ENCODE data around the gene DDX24. TPM values are rescaled to one million over a fixed set of nuclear protein-coding genes. Genes with fewer than 3 reads are reported as not detected.
"Not testable (repeated sequence)": the region's sequence is repeated elsewhere in the genome, so short reads cannot be mapped to it uniquely, and the experiment has no call there.

The DDX24 gene
- total RNA-seq, 2 donors from 2014 or later, result 478 to 531 TPM

DNA sequence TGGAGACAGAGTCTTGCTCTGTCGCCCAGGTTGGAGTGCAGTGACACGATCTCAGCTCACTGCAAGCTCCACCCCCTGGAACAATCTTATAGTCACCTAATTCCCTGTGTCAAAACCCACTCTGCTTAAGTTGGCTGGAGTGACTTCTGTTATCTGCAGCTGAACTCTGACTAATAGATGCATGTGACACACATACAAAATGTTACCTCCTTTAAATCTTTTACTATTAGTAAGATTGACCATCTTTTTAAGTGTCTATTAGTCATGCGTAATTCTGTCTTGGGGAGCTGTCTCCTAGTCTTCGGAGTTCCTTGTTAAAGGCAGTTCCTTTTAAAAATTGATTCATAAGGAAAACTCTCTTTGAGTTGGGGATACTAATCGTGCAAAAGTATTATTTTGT is 7.5 kb upstream of the DDX24 start:
- DNase-seq (no peak), ATAC-seq (no peak)
- no peaks in the 10 kb centered on the region for H3K4me1 Mint-ChIP-seq
- no peaks in the 10 kb centered on the region for H3K36me3 Mint-ChIP-seq (ENCODE audit: low read depth)
- H3K27me3 Mint-ChIP-seq, result no peaks in the 10 kb centered on the region
- no peak overlapping the region for H3K27ac Mint-ChIP-seq
- H3K9me3 ChIP-seq (ENCODE audit: control insufficient read depth, low read length, poor library complexity, severe bottlenecking), result no peaks in the 10 kb centered on the region
- no peak overlapping the region for H3K4me3 Mint-ChIP-seq

DNA sequence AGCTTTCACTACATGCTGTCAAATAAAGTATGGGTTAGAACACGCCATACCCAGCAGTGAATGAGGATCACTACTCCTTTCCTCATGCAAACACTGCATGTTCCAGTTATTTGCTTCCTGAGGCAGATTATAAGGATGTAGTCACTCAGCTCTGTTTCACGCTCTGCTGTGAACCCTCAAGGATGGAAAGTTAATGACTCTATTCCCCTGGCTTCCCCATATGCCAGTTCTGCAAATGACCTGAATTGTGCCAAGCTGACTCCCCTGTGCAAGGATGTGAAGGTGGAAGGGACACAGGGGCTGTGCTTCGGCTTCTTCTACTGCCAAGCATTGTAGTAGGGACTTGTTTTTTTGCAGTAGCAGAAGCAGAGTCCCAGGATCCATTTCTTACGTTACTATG is 6.9 kb upstream of the DDX24 start:
- no peak for DNase-seq
- Mint-ChIP-seq H3K27me3 (no peaks in the 10 kb centered on the region), H3K4me1 (peaks cover 5% of the 10 kb centered on the region), H3K36me3 (ENCODE audit: low read depth) (no peaks in the 10 kb centered on the region), H3K27ac (no peak overlapping the region), H3K4me3 (no peak overlapping the region)
- no peak for ATAC-seq
- no peaks in the 10 kb centered on the region for H3K9me3 ChIP-seq (ENCODE audit: control insufficient read depth, low read length, poor library complexity, severe bottlenecking)

DNA sequence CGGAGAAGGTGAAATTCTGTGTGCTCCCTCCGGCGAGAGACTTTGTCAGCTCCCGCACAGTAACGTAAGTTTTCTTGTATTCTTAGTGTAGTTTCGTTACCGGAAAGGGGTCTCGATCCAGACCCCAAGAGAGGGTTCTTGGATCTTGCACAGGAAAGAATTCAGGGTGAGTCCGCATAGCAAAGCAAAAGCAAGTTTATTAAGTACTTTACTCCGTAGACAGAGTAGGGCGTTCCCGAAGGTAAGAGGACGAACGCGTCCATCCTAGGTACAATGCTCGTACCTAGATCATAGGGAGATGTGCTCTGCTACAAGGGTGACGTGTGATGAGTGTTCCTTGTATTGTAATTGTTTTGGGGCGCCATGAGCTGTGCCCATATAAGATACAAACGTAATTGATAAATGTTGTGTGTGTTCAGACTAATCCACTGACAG is 401 bp upstream of the DDX24 start:
- no peaks in the 10 kb centered on the region for H3K9me3 ChIP-seq (ENCODE audit: control insufficient read depth, low read length, poor library complexity, severe bottlenecking)
- no peak for DNase-seq
- H3K27me3 Mint-ChIP-seq, result no peaks in the 10 kb centered on the region
- H3K27ac Mint-ChIP-seq, result peak overlapping the region; percentile 99
- peaks cover 15% of the 10 kb centered on the region for H3K36me3 Mint-ChIP-seq (ENCODE audit: low read depth)
- peak; percentile 21 for ATAC-seq
- peak overlapping the region; percentile 98 for H3K4me3 Mint-ChIP-seq
- H3K4me1 Mint-ChIP-seq, result peaks cover 44% of the 10 kb centered on the region

DNA sequence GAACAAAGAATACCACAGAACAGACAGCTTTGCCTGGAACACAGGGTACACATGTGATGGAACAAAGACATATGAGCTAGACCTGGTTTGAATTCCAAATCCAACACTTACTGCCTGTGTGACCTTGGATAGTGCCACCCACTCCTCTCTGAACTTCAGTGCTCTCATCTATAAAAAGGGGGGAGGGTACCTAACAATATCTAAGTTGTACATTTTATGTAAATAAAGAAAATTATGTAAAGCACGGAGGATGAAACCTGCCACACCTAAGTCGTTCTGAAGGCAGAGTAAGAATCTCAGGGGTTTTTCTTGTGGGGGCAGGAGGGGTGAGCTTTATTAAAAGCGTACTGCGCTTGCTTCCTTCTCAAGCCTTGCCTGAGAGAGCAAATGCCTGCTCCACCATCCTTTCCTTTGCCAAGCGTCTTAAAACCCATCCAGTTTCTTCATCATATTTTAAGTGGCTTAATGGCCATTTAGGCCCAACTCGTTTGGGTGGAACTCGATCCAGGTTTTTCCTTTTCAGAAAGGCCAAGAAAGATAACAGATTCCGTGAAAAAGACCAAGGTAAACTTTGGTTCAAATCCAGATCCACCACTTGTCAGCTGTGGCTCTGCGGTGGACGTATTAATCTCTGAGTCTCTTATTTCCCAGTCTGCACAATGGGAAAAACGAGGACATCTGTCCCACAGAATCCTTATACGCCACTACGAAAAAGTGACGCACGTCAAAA is 946 bp downstream of the DDX24 start:
- Mint-ChIP-seq H3K4me1 (peaks cover 48% of the 10 kb centered on the region), H3K27me3 (no peaks in the 10 kb centered on the region), H3K4me3 (peak overlapping the region; percentile 98), H3K27ac (peak overlapping the region; percentile 99), H3K36me3 (ENCODE audit: low read depth) (peaks cover 15% of the 10 kb centered on the region)
- no peak for ATAC-seq
- no peaks in the 10 kb centered on the region for H3K9me3 ChIP-seq (ENCODE audit: control insufficient read depth, low read length, poor library complexity, severe bottlenecking)
- no peak for DNase-seq

DNA sequence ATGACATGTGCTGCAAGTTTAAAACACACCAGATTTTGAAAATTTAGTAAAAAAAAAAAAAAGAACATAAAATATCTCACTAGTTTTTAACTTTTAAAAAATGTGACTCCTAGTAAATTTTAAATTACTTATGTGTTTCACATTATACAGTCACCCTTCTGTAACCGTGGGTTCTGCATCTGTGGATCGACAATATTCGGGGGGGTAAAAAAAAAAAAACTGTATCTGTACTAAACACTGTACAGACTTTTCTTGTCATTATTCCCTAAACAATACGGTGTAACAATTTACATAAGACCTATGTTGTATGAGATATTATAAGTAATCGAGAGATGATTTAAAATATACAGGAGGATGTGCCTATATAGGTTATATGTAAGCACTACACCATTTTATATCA is 3.2 kb downstream of the DDX24 start:
- no peak for DNase-seq
- Mint-ChIP-seq H3K4me1 (peaks cover 43% of the 10 kb centered on the region), H3K4me3 (peak overlapping the region; percentile 98), H3K27ac (peak overlapping the region; percentile 99), H3K36me3 (ENCODE audit: low read depth) (peaks cover 15% of the 10 kb centered on the region), H3K27me3 (no peaks in the 10 kb centered on the region)
- no peak for ATAC-seq
- H3K9me3 ChIP-seq (ENCODE audit: control insufficient read depth, low read length, poor library complexity, severe bottlenecking), result no peaks in the 10 kb centered on the region

DNA sequence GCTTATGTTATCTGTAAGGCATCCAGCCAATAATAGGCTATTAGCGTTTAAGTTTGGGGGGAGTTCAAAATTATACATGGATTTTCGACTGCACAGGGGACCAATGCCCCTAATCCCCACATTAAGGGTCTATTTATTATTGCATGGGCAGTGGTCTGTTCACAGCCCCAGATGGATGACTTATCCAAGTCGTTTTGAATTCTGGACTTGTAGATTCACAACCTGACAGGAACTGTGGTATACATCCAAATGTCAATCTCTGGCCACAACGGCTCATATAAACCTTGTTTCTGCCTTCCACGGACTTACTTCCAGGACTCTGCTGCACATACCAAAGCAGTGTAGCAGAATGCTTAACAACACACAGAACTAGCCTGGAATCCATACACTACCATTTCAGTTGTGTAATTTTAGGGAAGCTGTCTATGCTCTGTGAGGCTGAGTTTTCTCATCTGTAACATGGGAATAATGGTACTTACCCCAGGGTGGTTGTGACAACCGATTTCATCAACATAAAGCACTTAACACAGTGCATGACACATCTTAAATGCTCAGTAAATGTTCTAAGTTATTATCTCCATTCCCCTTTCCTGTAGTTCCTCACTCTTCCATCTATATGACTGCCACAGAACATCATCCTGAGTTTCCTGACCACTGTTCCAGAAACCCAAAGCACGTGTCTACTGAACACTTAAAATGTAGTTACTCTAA is 3.7 kb downstream of the DDX24 start:
- Mint-ChIP-seq H3K27me3 (no peaks in the 10 kb centered on the region), H3K27ac (peak overlapping the region; percentile 99), H3K4me3 (peak overlapping the region; percentile 98), H3K36me3 (ENCODE audit: low read depth) (peaks cover 16% of the 10 kb centered on the region), H3K4me1 (peaks cover 43% of the 10 kb centered on the region)
- no peaks in the 10 kb centered on the region for H3K9me3 ChIP-seq (ENCODE audit: control insufficient read depth, low read length, poor library complexity, severe bottlenecking)
- DNase-seq (no peak), ATAC-seq (no peak)

DNA sequence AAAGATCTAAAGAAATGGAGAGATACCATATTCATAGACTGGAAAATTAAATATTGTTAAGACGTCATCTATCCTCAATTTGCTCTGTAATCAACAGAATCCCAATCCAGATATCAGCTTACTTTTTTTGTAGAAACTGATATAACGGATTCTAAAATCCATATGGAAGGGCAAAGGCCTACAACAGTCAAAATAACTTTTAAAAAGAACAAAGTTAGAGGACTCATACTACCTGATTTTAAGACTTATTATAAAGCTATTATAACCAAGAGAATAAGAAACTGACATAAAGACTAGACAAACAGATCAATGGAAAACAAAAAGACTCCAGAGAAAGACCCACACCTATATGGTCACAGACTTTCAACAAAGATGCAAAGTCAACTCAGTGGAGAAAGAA is 6.0 kb downstream of the DDX24 start:
- Mint-ChIP-seq H3K36me3 (ENCODE audit: low read depth) (peaks cover 20% of the 10 kb centered on the region), H3K4me1 (peaks cover 35% of the 10 kb centered on the region), H3K27ac (no peak overlapping the region), H3K27me3 (no peaks in the 10 kb centered on the region), H3K4me3 (peak overlapping the region; percentile 22)
- DNase-seq (no peak), ATAC-seq (no peak)
- H3K9me3 ChIP-seq (ENCODE audit: control insufficient read depth, low read length, poor library complexity, severe bottlenecking), result no peaks in the 10 kb centered on the region

DNA sequence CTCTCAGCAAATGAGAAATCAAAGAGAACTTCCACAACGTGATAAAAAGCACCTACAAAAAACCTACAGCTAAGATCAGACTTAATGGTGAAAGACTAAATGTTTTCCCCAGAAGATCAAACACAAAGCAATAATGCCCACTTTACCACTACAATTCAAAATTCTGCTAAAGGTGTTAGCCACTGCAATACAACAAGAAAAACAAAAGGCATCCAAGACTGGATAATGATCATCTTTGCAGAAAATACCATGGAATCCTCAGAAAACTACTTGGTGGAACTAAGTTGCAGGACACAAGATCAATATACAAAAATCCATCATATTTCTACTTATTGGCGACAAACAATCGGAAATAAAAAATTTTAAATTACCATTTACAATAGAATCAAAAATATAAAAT is 6.5 kb downstream of the DDX24 start:
- H3K9me3 ChIP-seq (ENCODE audit: control insufficient read depth, low read length, poor library complexity, severe bottlenecking), result no peaks in the 10 kb centered on the region
- DNase-seq, result no peak
- Mint-ChIP-seq H3K4me1 (peaks cover 33% of the 10 kb centered on the region), H3K36me3 (ENCODE audit: low read depth) (peaks cover 17% of the 10 kb centered on the region), H3K27me3 (no peaks in the 10 kb centered on the region), H3K4me3 (no peak overlapping the region), H3K27ac (no peak overlapping the region)
- ATAC-seq, result no peak

DNA sequence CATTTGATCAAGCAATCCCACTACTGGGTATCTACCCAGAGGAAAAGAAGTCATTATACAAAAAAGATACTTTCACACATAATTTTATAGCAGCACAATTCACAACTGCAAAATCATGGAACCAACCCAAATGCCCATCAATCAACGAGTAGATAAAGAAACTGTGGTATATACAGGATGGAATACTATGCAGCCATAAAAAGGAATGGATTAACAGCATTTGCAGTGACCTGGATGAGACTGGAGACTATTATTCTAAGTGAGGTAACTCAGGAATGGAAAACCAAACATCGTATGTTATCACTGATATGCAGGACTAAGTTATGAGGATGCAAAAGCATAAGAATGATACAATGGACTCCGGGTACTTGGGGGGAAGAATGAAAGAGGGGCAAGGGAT is 8.9 kb downstream of the DDX24 start:
- DNase-seq; ATAC-seq; H3K27ac Mint-ChIP-seq; H3K36me3 Mint-ChIP-seq (ENCODE audit: low read depth); H3K4me3 Mint-ChIP-seq; H3K9me3 ChIP-seq (ENCODE audit: control insufficient read depth, low read length, poor library complexity, severe bottlenecking); H3K27me3 Mint-ChIP-seq: not testable (repeated sequence)
- peaks cover 36% of the 10 kb centered on the region for H3K4me1 Mint-ChIP-seq

DNA sequence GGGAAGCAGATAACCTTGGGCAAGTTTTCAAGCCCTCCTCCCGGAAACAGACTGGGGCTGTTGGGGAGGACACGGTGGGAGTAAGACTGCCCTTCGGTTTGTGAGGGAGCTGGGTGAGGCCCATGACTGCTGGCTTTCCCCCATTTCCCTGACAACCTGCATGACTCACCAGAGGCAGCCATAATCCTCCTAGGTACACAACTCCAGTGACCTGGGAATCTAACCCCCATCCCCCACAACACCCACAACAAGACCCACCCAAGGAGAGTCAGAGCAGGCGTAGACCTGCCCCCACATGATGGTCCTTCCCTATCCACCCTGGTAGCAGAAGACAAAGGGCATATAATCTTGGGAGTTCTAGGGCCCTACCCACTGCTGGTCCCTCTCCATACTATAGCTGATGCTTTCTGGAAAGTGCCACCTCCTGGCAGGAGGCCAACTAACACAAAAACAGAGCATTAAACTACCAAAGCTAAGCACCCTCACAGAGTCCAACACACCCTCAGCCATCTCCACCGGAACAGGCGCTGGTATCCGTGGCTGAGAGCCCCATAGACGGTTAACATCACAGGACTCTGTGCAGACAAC is 14.8 kb downstream of the DDX24 start:
- peaks cover 10% of the 10 kb centered on the region for H3K36me3 Mint-ChIP-seq (ENCODE audit: low read depth)
- H3K4me3 Mint-ChIP-seq, result no peak overlapping the region
- peaks cover 70% of the 10 kb centered on the region for H3K4me1 Mint-ChIP-seq

DNA sequence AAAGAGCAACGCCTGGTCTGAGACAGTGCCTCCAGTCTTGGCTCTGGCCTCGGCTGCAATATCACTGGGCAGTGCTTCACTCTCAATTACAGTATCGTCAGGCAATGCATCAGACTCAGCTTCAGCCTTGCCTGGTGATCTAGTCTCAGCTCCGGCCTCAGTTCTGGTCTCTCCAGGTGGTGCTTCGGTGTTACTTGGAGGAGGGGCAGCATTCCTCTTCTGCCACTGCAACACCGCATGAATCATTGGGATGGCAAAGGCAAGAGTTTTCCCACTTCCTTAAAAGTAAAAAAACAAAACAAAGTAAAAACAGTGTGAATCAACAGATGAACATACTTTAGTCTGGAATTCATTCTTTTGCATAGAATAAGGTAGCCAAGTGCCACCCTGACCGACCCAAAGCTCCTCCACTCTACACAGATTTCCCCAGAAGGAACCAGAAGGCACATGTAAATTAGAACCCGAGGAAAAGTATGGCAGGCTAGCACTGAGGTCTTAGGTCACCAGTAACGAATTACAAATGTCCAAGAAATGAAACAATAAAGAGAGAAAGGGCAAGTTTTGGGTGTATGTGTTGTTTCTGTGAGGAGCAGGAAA is 18.6 kb downstream of the DDX24 start:
- peaks cover 12% of the 10 kb centered on the region for H3K36me3 Mint-ChIP-seq (ENCODE audit: low read depth)
- H3K4me1 Mint-ChIP-seq, result peaks cover 64% of the 10 kb centered on the region
- no peak overlapping the region for H3K4me3 Mint-ChIP-seq
- DNase-seq (no peak), ATAC-seq (no peak)
- no peaks in the 10 kb centered on the region for H3K9me3 ChIP-seq (ENCODE audit: control insufficient read depth, low read length, poor library complexity, severe bottlenecking)
- no peaks in the 10 kb centered on the region for H3K27me3 Mint-ChIP-seq
- peak overlapping the region; percentile 53 for H3K27ac Mint-ChIP-seq

More for the DNA sequence above, 14.8 kb downstream of the DDX24 start:
- H3K9me3 ChIP-seq (ENCODE audit: control insufficient read depth, low read length, poor library complexity, severe bottlenecking), result no peaks in the 10 kb centered on the region
- Mint-ChIP-seq H3K27me3 (no peaks in the 10 kb centered on the region), H3K27ac (peak overlapping the region; percentile 86)
- ATAC-seq (peak; percentile 23), DNase-seq (no peak)

DNA sequence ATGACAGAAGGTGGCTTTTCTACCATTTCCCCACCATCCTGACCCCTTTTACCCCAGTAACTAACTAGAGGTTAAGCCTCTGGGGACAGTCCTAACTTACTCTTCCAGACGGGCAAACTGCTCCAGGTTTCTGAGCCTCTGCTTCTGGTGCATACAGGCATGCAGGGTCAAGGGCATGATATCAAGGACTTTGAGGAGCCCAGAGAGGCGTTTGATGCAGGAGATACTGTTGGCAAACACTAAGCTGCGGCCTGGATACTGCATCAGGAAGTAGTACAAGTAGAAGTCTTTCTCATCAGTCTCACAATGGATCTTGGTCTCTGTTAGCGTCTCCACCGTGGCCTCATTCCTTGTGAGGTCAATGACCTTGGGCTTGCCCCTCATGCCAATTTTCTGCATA is 21.0 kb downstream of the DDX24 start:
- Mint-ChIP-seq H3K4me1 (peaks cover 58% of the 10 kb centered on the region), H3K27ac (peak overlapping the region; percentile 65), H3K4me3 (no peak overlapping the region), H3K36me3 (ENCODE audit: low read depth) (peaks cover 13% of the 10 kb centered on the region), H3K27me3 (no peaks in the 10 kb centered on the region)
- no peak for ATAC-seq
- no peaks in the 10 kb centered on the region for H3K9me3 ChIP-seq (ENCODE audit: control insufficient read depth, low read length, poor library complexity, severe bottlenecking)
- DNase-seq, result no peak

DNA sequence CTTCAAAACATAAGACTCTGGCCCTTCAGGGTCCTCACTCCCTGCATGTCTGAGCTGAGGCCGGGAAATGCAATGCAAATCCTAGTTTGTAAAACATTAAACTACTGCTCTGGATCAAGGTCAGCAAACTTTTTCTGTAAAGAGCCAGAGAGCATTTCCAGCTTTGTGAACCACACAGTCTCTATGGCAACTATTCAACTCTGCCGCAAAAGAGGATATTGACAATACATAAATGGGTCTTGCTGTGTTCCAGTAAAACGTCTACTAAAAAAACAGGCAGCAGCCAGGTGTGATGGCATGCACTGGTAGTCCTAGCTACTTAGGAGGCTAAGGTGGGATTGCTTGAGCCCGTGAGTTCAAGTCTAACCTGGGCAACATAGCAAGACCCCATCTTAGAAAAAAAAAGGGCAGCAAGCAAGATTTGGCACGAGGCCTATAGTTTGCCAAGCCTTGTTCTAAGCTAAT is 22.3 kb downstream of the DDX24 start:
- Mint-ChIP-seq H3K27ac (peak overlapping the region; percentile 87), H3K27me3 (no peaks in the 10 kb centered on the region), H3K4me1 (peaks cover 56% of the 10 kb centered on the region), H3K36me3 (ENCODE audit: low read depth) (peaks cover 15% of the 10 kb centered on the region), H3K4me3 (no peak overlapping the region)
- no peak for DNase-seq
- H3K9me3 ChIP-seq (ENCODE audit: control insufficient read depth, low read length, poor library complexity, severe bottlenecking), result no peaks in the 10 kb centered on the region
- ATAC-seq, result no peak
